HG02678 (cell line): ENCODE results near the gene EFHC1.

Source experiments
- ATAC-seq: cut with Tn5 transposase; IDR thresholded peaks from one replicate; pipeline ENCODE4 v1.9.1; 2021; ENCODE audit warnings: mild to moderate bottlenecking, moderate library complexity; ENCODE audit not compliant: unreplicated experiment

EFHC1 gene

GRCh38 chr6:52551483-52552277 lies 131.5 kb downstream of the EFHC1 start:
- no peak for ATAC-seq

DNA sequence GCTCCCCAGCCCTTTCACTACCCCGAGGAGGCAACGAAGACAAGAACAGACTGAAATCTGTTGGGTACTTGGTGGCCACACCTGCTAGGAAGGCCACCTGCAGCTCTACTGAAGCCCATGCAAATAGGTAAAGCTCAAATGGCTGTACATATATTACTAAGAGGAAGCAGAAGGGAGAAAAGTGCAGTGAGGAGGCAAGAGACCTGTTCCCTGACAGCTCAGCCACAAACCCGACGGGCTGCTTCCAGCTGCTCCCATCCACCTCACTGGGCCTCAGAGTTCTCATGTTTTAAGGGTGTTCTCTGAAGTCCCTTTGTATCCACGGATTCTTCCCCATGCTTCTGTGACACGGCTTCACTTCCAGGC lies 132.1 kb downstream of the EFHC1 start:
- peak; percentile 96 for ATAC-seq

DNA sequence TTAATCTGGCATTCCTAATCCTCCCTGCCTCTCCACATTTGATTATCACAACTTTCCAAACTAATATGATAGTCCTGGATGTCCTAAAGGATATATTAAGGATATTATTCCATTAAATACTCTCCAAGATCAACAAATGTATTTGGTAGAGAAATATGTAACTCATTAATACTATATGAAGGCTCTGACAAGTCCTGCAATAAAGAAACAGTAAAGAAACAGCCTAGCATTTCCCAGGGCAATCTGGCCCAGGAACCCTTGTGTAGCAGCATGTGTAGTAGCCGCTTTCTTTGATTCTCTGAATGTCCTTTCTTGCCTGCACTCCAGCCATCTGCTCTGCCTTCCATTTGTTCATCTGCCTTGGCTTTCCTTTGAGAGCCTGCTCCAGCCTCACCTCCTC lies 133.0 kb downstream of the EFHC1 start:
- no peak for ATAC-seq

DNA sequence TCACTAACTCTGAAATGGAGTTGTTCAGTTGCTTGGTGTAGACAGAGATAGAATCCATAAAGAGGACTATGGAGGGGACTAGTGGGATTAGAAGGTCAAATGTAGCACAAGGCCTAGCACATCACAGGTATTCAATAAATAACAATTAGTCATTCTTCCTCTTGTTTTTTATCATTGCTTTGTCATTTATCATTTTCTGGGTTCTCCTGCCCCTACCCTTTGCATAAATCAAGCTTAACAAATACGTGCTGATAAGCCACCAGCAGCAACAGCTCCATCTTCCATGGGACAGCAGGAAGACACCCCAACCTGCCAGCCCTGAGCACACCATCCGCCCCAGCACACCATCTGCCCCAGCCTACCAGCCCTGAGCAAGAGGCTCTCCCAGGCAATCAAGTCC lies 133.6 kb downstream of the EFHC1 start:
- ATAC-seq = no peak

DNA sequence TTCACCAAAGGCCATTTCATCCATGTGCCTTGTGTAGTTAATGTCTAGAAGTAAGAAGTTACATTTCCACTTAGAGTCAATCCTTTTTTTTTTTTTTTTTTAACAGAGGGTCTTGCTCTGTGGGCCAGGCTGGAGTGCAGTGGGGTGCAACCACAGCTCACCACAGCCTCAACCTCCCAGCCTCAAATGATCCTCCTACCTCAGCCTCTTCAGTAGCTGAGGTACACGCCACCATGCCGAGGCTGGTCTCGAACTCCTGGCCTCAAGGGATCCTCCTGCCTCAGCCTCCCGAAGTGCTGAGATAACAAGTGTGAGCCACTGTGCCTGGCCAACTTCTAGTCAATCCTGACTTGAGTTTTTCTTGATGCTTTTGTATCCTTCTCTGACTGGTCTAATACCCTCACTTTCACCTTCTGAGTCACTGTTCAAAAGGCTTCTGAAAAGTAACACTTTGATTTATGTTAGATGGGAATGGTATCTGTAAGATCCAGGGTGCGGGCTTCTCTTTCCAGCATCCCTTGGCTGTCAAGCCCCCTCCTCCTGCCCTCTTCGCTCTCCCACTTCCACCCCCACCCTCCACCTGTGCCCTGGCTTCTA lies 134.6 kb downstream of the EFHC1 start:
- no peak for ATAC-seq

DNA sequence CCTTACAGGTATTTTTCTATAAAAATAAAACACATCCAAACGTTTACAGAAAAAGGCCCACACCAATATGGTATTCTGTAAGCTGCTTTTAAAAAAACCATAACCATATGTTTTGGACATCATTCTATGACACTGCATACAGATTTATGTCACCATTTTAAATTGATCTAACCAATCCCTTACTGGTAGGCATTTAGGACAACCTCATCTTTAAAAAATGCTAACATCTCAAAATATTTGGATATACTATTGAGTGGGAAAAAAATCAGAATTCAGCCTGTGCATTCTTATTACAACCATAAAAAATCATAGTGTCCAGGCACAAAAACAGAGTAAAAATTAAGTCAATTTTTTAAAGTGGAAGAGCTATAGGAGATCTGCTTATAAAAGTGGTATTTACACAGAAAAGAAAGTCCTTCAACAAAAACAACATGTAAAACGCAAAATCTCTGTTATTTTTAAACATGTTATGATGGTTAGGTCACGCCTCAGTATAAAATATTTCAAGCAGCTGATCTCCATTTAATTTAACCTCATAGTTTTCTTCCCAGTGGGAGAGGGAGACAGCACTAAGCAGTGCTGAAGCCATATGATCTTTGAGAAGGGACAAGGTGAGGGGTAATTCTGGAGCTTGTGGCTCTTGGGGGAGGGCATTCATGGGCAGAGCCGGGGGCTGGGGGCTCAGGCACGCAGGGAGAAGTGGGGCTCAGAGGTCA lies 135.5 kb downstream of the EFHC1 start:
- ATAC-seq = no peak

- ATAC-seq = no peak
These were observed 137.5 kb downstream of the EFHC1 start for GRCh38 chr6:52557389-52558265.

- ATAC-seq = no peak
These were observed 138.3 kb downstream of the EFHC1 start for GRCh38 chr6:52558266-52559000.

- no peak for ATAC-seq
These were observed 140.3 kb downstream of the EFHC1 start for GRCh38 chr6:52560462-52560861.

DNA sequence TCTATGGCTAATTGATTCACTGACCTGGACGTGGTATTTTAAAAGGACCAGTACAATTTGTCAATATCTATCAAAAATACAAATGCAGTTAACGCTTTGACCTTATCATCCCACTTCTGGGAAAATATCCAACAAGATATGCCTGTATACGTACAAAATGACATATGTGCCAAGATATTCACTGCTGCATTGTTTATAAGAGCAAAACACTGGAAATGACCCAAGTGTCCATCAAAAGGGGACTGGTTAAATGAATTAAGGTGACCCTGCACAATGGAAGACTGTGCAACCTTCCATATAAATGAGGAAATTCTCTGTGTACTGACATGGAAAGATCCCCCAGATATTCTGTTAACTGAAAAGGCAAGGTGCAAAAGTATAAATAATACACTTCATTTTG lies 142.8 kb downstream of the EFHC1 start:
- ATAC-seq = no peak

GRCh38 chr6:52564856-52565255 lies 144.7 kb downstream of the EFHC1 start:
- no peak for ATAC-seq

GRCh38 chr6:52566201-52566600 lies 146.1 kb downstream of the EFHC1 start:
- ATAC-seq = peak; percentile 82

DNA sequence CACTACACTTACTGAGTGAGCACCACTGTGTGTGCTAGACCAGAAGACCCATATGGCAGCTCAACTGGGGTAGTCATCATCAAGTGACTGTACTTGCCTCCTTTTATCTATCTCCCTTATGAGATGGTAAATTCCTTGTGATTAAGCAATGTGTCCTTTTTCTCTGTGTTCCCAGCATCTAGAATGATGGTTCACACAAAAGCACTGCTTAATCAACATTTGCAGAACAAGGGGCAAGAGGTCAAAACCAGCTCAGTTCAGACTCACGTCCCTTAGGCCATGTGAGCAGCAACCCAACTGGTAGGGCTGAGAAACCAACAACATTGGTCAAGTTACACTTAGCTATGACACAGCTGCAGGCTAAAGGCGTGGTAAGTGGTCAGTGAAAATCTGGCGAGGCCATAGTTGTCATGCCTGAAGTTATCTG lies 146.7 kb downstream of the EFHC1 start:
- no peak for ATAC-seq

- ATAC-seq = no peak
These were observed 148.2 kb downstream of the EFHC1 start for GRCh38 chr6:52568320-52568719.

GRCh38 chr6:52570291-52570700 lies 150.2 kb downstream of the EFHC1 start:
- no peak for ATAC-seq

DNA sequence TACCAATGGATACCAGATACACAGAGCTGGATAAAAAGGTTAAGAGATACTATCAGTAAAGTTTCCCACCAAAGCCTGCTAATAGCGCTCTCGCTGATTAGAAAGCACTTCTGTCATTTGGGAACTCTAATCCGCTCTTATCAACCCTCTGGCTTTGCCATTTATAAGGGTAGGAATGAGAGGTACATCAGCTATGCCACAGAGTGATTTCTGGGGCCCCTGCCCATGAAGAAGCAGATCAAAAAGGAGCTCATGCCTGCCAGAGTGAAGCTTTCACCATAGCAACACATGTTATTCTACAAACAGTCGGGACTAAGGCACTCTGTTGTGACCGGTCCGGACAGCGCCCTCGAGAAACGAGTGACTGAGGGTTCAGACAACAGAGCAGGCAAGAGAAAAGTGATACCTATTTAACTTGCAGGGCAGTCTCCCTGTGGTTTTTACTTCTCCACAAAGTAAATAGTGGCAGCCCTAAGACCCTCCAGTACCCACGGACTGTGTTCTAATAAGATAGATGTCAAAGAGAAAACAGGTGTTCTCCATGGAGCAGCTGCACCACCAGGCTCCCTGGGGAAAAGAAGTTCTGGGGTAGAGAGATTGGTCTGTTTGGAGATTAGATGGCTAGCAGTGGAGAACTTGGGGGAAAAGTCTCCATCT lies 151.1 kb downstream of the EFHC1 start:
- ATAC-seq = no peak

GRCh38 chr6:52572536-52572935 lies 152.4 kb downstream of the EFHC1 start:
- ATAC-seq = no peak

DNA sequence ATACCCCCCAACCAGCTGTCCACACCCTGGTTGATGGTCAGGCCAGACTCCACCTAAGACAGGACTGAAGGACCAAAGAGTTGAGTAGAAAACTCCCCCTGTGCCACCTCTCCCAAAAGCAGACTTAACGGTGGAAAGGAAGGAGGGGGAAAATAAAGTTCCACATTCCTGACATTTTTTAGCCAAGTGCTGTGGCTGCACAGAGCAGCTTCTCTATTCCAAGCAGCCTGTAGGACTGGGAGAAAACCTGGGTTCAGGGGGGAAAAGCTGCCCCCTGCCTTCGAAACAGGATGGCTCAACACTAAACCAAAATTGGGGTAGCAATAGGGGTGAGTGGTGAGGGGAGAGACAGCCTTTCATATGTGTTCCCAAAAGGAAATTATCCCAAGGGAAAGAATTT lies 153.2 kb downstream of the EFHC1 start:
- no peak for ATAC-seq
